ENCODE measurements around the gene FGF12. TPM values are rescaled to one million over a fixed set of nuclear protein-coding genes. Genes with fewer than 3 reads are reported as not detected.

Gene FGF12
- 0.24 TPM in 1 of 2 replicates, not detected in the other for total RNA-seq

DNA sequence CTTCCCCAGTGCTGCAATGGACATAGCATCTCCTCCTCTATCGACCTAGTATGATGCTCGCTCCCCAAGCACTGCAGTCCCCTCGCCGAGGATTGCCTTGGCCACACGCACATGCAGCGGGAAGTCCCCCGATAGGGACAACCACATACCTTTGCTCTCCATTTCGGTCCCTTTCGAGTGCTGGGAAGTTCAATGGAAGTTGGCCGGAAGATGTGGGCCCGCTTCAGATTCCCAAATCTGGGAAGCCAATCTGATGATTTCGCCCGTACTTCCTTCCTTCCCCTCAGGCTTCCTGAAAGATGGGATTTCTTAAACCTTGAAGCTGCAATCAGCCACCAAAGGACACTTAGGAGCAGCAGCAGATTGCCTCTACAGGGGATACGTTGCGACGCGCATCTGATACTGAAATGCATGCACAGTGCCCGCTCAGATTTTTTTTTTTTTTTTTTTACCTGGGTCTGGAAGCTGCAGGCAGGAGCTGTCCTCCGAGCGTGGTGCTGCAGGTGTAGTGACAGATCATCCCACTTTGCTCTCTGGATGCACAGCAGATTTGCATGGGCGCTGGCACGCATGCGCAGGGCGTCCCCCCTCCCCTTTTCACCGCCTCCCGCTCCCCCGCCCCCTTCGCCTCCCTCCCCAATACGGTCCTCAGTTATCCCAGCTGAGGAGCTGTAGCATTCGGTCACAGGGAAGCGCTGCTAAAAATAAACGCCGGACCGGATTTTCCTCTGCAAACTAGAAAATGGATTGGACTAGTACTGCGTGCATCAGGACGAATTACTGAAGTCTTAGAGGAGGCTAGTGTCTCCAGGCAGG lies at the start of gene FGF12:
Gene FGF12, minus strand, starts transcription at position 510 of the 816 bp plus-strand sequence.

Other genes starting within 250 kb of the FGF12 start
- gene MB21D2, start 190.3 kb upstream of the FGF12 start, total RNA-seq, result 4.3 and 16.6 TPM in 2 replicates